HPDE6-E6E7 (cell line): ENCODE results near the gene SEC14L1.
"Not testable (repeated sequence)": the region's sequence is repeated elsewhere in the genome, so short reads cannot be mapped to it uniquely, and the experiment has no call there.

Source experiments
- DNase-seq: peaks from one replicate; pipeline ENCODE4 v3.0.0; 2011; ENCODE audit warnings: missing footprints; ENCODE audit errors: extremely low spot score

Gene SEC14L1

DNA sequence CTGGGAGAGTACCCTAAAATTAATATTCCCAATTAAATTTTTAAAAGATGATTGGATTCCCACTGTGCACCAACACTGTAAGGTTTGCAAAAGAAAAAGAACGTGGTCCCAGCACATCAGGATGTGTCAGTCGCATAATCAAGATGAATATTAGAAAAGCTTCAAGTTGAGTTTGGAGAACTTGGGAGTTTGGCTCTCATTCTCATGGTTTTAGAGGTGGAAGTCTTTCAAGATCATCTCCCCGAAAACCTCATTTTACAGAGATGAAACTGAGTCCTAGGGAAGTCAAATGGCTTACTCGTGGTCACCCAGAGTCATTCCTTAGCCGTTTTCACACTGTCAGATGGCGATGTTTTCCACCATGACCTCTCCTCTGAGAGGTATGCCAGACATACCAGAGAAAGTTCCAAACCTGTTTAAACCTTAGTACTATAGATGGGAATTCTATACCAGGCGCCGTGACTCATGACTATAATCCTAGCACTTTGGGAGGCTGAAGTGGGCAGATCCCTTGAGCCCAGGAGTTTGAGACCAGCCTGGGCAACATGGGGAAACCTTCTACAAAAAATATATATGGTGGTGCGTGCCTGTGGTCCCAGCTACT is 1.2 kb downstream of the SEC14L1 start:
- DNase-seq = no peak

DNA sequence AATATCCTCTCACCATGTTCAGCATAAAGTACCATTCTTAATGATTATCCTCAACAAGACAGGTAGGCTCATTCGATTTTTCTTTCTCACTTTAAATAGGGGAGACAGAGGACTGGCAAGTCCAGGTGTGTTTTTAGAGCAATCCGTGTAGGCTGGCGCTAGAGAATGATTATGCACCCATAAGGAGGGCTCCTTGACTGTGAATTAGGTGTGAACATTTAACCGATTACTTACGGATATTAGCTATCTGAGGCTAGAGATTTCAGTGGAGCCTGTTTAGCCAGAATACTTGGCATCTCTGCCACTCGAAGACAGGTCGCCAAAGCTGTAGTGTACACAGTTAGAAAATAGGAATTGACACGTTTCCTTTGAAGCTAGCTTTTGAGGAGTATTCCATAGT is 1.9 kb downstream of the SEC14L1 start:
- no peak for DNase-seq

DNA sequence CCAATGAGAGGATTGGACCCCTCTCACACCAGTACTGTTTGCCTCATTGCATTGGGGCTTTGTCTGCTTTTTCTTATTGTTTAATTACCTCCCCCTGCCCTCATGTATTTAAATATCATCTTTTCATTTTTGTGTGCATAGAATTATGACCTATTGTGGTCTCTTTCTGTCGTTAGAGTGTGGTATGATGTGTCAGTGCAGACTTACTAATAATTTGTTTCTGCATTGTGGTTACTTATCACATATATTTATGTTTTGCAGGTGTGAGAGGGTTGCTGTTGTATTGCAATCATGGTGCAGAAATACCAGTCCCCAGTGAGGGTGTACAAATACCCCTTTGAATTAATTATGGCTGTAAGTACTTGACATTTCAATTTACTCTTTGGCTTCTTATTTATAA is 2.5 kb downstream of the SEC14L1 start:
- no peak for DNase-seq

DNA sequence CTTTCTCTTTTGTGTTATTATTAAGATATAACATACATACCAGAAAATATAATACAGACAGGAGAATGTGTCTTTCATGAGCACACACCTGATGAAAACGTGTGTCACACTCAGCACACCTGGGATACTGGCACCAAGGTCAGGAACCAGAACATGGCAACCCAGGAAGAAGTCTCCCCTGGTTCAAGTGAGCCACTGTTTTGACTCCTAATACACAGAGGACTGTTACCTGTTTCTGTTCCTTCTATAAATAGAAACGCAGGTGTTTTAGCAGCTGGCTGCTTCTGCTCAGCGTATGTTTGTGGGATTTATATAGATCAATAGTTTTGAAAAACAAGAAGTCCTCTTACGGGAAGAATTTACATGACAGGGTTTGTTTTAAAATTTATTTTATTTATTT is 3.5 kb downstream of the SEC14L1 start:
- DNase-seq = no peak

DNA sequence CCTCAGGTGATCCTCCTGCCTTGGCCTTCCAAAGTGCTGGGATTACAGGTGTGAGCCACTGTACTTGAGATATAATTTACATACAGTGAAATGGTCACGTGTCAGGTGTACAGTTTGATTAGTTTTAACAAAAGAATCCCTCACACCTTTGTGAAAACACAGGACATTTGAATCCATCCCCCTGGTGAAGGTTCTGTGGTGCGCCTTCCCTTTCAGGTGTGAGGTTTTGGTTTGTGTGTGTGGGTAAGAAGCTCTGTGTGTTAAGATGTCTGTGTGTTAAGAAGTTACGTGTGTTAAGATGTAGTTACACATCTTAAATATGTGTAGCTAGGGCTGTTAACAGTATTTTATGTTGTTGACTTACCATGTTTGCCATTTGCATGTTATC is 4.4 kb downstream of the SEC14L1 start:
- no peak for DNase-seq

DNA sequence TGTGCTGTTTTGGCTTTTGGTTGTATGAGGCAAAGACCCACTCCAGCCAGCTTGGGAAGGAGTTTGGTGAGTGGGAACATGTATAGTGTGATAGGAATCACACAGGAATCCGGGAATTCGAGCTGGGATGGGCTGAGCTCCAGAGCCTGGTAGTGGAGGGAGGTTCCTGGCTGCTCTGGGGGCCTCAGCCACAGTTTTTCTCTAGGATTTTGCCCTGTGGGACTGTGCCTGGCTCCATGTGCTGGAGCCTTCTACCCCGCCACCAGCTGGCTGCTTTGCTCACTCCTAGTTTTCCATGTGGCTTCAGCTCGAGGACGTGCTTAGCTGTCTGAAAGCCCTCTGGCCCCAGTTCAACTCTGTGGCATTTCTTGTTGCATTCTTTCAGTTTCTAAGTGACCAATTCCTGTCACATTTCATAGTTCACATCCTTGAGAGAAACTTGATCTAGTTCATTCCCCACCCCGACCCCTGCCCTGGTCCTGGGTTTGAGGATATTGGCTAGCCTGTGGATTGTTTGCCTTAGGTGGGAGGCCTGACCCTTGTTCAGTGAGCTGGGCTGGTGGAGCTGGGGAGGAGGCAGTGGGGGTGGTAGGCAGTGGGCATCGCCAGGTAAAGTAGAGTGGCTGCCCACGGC is 5.0 kb downstream of the SEC14L1 start:
- no peak for DNase-seq

DNA sequence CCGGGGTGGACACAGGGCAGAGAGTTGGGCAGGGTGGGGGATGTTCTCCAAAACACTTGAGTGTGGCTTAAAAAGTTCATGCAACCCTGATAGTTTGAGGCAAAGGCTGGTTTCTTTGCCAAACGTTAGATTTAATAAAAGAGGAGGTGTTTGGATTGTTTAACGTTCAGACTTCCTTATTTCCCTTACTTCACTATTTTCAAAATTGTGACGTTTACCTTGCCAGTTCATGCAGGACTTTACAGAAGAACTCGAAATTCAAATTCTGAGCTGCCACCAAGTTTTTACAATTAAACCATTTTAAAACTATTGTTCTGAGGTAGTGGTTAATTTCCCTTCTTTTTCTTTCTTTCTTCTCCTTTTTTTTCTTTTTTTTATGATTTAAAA is 5.5 kb downstream of the SEC14L1 start:
- no peak for DNase-seq

DNA sequence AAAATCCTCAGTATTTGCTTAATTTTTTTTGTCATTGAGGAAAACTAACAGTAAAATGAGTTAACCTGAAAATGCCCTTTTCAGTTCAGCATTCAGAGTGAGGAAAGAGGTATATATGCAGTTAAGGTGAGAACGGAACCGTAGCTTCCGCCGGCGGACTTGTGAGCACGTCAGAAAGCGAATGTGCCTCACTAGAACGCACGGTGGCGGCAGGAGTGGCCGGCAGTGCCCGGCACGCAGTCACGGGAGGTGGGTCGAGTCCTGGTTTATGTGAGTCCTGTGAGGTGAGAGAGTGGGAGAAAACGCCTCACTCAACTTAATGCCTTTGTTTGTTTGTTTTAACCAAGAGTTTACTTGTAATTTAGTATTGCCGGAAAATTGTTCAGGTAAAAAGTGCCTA is 6.1 kb downstream of the SEC14L1 start:
- DNase-seq = no peak

DNA sequence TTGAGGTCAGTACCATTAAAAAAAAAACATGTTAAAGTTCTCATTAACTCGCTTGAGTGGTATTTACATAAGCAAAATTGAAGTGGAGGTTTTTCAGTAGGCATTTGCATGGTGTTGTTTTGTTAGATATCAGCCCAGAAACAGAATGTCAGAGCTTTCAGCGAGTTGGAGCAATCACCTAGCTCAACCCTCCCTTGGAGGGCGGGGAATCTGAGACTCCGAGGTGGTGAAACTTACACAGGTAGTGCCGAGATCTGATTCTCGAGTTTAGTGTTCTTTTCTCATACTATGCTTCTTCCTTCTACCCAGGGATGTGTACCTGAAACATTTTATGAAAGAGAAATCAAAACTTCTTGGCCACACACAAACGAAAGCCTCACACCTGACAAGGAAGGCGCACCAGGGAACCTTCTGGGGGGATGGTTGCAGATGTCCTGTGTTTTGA is 6.6 kb downstream of the SEC14L1 start:
- DNase-seq = no peak

DNA sequence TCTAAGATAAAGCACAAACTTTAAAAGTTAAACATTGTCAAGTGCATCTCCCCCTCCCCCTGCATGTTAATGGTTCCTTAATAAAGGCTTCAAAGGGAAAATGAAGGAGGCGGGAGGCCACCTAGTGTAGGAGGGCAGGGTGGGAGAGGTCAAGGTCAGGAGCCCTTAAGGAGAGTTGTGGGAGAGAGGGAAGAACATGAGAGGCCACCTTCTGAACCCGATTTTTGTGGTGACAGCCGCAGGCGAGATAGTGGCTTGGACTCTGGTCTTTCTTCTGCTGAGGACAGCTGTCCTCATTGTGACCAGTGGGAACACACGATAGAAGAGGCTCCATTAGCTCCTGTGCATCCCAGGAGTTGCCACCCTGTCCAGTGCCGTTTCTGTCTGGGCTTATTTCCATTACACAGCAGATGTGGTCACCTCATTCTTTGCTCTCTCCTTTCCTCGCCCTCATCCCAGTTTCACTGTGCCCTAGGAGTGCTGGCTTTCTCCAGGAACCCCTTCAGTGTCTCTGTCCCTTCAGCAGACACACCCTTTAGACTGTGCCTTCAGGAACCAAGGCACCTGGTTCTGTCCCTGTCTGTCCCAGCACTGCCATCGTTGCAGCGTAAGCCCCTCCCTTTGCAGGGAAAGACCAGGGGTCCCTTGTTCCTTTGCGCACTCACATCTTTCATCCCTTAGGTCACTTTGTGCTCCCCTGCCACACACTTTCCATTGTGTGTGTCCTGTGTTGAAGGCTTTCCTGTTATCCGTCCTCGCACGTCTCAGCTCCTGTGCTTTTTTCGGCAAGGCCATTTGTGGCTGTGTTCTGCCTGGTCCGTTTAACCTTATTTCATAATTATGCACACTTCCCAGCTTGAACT is 7.5 kb downstream of the SEC14L1 start:
- DNase-seq = no peak

DNA sequence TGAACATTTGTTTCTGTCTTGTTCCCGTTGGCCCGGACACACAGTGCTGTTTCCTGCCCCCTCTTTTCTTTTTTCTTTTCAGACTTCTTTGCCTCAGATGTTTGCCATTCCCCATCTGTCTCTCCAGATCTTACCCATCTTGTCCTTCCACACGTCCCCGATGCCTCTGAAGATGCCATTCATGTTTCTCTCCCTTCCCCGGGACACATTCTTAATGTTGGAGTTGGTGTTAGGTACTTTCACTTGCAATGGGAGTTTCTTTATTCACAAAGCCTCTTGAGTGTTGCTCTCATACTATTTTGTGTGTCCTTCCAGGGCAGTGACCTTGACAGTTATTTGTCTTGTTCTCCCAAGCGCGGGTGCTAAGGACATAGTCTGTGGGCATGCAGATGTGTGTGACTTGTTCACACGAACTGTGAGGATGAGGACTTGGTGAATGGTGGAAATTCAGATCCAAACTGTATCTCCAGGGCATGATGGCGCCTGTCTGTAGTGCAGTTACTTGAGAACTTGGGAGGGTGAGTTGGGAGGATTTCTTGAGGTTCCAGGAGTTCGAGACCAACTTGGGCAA is 8.3 kb downstream of the SEC14L1 start:
- DNase-seq = no peak

DNA sequence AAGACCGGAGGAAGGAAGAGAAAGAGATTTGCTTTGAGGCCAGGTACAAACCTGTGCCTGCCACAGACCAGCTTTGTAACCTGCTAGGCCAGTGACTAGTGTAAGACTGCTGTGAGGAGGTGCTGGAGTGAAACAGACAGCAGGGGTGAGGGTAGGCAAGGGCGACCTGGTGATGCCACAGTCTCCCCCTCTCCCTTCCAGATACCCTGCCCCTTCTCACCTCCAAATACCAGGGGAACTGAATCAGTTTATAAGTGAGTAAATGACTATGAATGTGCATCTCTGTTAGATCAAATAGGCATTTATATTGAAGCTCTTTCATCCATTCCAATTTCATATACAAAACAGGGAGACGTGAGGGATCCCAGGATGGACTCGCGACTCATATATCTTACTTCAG is 9.4 kb downstream of the SEC14L1 start:
- no peak for DNase-seq

DNA sequence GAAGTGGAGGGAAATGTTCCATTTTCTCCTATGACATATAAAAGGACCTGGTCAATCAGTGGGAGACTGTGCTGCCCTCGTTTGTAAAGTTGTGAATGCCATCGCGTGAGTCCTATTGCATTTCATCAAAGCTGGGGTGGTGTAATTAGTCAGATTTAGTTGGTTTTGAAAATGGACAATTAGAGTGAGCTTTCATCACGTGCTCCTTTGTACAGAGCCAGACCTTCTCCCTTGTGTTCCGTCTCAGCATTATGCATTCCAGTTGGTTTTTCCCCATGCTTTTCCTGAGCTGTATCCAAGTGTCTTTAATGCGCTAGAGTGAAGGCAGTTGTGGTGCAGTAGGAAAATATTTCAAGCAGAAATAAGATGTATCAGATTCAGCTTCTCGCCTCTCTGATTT is 10.4 kb downstream of the SEC14L1 start:
- DNase-seq = no peak

DNA sequence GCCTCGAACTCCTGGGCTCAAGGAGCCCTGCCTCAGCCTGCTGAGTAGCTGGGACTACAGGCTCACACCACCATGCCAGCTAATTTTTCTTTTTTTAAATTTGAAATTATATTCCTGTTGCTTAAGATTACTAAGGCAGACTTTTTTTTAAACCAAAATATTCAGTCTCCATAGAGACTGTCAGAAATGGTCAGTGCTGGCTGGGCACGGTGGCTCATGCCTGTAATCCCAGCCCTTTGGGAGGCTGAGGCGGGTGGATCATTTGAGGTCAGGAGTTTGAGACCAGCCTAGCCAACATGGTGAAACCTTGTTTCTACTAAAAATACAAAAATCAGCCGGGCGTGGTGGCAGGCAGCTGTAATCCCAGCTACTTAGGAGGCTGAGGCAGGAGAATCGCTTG is 11.3 kb downstream of the SEC14L1 start:
- not testable (repeated sequence) for DNase-seq

DNA sequence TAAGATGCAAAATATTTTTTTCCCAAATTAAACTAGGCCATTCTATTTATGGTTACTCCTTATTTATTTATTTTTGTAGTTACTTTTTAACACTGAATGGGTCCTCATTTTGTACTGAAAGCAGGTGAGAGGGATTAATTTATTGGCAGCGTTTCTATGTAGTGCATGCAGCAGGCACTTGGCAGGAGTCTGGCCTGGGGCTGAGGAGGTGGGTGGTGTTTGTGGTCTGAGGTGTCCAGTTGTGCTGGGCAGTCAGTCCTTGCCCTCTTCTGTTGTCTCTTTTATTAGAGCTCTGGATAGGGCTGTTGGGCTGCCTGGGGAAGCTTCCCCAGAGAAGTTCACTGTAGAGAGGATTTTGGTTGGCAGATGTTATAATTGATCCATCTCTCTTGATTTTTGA is 12.7 kb downstream of the SEC14L1 start:
- no peak for DNase-seq

DNA sequence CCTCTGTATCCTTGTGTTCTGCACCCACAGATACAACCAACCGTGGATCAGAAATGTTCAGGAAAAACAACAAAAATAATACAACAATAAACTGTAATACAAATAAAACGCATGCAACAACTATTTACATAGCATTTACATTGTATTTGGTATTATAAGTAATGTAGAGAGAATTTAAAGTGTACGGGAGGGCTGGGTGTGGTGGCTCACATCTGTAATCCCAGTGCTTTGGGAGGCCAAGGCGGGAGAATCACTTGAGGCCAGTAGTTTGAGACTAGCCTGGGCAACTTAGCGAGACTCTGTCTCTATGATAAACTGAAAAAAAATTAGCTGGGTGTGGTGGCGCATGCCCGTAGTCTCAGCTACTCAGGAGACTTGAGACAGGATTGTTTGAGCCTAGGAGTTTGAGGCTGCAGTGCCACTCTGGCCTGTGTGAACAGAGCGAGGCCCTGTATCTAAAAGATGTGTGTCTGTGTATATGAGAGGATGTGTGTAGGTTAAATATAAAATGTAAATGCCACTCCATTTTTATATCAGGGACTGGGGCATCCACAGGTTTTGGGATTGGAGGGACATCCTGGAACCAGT is 13.3 kb downstream of the SEC14L1 start:
- no peak for DNase-seq

DNA sequence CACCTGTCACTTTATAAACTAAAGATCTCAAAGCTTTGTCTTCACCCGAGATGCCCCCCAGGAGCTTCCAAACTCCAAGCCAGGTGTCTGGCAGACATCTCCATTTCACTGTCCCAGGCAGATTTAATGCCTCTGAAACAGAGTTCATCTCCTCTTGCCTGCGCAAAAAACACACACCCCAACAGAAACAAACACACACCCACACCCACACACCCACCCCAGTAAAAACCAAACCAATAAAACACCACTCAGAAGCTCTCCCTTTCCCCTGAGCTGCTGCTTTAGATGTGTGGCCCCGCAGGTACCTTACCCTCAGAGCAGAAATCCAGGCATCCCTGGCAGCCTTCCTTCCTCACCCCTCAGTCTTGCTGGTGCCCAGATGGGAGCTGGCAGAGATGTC is 14.4 kb downstream of the SEC14L1 start:
- DNase-seq = no peak

DNA sequence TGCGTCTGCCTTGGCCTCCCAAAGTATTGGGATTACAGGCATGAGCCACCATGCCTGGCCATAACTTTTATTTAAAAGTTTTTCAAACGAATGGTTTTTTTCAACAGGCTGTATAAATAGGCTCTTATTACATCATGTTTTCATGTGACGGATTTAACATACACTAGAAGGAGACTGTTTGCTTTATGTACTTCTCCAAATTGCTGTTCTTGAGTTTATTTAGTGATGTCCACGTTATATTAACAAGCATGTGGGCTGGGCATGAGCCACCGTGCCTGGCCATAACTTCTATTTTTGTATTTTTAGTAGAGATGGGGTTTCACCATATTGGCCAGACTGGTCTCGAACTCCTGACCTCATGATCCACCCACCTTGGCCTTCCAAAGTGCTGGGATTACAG is 17.0 kb downstream of the SEC14L1 start:
- not testable (repeated sequence) for DNase-seq

DNA sequence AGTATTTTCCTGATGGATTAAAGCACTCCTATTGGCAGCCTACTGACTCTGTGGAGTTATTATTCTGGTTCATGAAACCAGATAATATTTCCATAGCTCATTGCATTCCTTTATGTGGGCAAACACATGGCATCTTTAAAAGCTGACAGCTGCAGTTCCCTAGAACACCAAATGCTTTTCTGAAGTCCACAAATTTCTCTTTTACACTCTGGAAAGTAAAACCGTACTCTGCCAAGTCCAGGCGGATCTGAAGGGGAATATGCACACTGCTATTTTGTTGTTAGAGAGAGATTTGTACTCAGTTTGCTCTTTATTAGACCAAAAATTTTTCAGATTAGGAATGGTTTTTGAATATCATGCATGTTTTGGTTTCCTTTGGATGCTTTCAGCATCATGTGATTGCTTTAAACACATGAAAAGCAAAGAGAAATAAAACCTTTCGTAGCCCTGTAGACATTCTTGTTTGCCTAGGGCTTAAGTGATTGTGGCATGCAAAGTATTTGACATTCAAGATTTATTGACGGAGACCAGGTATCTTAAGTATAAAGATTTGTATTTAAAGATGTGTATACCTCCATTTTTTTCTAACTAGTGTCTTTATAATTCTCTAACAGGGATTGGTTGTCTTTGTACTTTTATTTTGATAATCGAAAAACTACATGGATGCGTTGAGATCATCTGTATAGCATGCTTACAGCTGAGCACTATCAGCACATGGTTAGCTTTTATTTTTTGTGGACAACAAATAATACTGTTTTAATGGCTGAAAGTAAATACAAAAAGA is 19.5 kb downstream of the SEC14L1 start:
- DNase-seq = no peak

DNA sequence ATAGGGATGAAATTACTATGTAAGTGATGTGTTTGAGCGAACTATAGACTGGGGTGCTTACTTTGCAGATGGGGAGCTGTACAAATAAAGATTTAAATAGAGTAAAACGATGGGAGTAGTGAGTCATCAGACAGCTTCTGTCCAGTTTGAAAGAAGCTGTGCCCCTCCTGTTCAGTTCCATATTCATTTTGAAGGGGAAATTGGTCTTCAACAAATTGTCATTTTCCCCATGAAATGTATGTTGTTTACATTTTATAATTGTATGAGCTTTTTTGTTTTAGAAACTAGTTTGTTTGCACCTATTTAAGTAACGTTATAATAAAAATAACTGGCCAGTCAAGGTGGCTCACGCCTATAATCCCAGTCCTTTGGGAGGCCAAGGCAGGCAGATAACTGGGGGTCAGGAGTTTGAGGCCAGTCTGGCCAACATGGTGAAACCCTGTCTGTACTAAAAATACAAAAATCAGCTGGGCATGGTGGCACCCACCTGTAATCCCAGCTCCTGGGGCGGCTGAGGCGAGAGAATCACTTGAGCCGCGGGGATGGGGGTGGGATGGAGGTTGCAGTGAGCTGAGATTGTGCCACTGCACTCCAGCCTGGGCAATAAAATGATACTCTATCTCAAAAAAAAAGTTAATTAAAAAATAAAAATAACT is 20.2 kb downstream of the SEC14L1 start:
- no peak for DNase-seq

DNA sequence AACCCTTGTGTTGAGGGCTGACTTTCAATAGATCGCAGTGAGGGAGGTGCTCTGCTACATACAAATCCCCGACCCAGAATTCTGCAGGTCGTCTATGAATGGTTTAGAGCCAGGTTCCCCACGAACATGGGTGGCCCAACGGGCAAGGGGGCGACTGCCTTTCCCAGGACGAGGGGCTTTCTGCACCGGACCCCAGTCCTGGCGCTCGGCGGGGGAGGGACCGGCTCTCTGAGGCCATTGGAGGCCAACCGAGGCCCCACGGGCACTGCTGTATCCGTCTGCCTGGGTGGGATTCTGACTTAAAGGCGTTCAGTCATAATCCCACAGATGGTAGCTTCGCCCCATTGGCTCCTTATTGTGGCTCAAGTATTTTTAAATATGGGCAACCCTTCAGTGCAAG is 21.2 kb downstream of the SEC14L1 start:
- no peak for DNase-seq
